ENCODE measurements around the gene RICTOR. TPM values are rescaled to one million over a fixed set of nuclear protein-coding genes. Genes with fewer than 3 reads are reported as not detected.

RICTOR gene, protein sequence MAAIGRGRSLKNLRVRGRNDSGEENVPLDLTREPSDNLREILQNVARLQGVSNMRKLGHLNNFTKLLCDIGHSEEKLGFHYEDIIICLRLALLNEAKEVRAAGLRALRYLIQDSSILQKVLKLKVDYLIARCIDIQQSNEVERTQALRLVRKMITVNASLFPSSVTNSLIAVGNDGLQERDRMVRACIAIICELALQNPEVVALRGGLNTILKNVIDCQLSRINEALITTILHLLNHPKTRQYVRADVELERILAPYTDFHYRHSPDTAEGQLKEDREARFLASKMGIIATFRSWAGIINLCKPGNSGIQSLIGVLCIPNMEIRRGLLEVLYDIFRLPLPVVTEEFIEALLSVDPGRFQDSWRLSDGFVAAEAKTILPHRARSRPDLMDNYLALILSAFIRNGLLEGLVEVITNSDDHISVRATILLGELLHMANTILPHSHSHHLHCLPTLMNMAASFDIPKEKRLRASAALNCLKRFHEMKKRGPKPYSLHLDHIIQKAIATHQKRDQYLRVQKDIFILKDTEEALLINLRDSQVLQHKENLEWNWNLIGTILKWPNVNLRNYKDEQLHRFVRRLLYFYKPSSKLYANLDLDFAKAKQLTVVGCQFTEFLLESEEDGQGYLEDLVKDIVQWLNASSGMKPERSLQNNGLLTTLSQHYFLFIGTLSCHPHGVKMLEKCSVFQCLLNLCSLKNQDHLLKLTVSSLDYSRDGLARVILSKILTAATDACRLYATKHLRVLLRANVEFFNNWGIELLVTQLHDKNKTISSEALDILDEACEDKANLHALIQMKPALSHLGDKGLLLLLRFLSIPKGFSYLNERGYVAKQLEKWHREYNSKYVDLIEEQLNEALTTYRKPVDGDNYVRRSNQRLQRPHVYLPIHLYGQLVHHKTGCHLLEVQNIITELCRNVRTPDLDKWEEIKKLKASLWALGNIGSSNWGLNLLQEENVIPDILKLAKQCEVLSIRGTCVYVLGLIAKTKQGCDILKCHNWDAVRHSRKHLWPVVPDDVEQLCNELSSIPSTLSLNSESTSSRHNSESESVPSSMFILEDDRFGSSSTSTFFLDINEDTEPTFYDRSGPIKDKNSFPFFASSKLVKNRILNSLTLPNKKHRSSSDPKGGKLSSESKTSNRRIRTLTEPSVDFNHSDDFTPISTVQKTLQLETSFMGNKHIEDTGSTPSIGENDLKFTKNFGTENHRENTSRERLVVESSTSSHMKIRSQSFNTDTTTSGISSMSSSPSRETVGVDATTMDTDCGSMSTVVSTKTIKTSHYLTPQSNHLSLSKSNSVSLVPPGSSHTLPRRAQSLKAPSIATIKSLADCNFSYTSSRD (N-terminal part only)
- total RNA-seq = 71.8 TPM

DNA sequence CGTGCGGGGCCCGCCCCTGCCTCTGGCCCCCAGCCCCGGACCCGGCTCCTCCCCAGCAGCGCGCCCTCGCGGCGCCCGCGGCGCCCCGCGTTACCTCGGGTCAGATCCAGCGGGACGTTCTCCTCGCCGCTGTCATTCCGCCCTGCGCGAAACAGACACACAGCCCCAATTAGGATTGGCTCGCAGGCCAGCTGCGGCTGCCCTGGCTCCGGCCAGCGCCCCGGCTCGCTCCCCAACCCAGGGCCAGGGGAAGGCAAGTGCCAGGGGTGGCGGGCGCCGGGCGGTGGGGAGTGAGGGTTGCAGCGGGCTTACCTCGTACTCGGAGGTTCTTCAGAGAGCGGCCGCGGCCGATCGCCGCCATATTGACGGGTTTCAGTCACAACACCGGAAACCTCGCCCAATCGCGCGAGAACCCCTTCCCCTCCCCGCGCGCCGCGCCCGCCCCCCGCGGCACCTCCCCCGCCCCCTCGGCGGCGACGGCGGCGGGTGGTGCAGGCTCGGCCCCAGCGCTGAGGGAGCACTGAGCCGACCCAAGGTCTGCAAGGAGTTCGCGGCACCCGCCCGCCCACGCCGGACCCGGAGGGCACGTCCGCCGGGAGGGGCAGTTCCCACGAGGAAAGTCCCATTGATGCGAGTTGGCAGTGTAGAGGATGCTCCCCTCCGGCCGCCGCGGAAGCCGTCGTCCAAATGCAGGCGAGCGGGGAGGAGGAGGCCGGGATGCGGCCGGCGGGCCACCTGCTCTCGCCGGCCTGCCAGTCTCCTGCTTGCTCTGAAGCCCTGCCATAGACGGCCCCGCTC lies at the start of gene RICTOR:
TSS of gene RICTOR (minus strand) at position 383 of the 798 bp plus-strand sequence. CDS start at position 361, 22 bp downstream.
- DNase-seq (ENCODE audit: low spot score) (peak; percentile 95), ATAC-seq (peak; percentile 94)
- intact Hi-C loops (cut with DNase I) = no loop called here

DNA sequence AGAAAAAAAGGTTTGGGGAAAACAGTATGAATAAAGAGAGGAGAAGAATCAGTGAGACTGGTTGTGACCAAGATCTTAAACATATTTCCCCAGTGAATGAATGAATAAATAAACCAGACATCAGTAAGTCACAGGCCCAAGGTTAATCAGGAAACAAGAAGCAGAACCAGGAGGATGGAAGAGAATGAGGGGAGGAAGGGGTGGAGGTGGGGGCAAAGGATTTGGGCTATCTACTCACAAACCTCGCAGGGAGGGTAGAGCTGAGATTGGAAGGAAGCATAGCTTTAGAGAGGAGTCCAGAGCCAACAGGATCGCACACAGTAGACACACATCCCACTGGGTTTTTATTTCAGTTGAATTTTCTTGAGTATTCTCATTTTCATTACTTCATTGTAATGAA lies 47.7 kb upstream of the RICTOR start:
- DNase-seq (ENCODE audit: low spot score) (no peak), ATAC-seq (no peak)
- intact Hi-C loops (cut with DNase I) = no loop called here

DNA sequence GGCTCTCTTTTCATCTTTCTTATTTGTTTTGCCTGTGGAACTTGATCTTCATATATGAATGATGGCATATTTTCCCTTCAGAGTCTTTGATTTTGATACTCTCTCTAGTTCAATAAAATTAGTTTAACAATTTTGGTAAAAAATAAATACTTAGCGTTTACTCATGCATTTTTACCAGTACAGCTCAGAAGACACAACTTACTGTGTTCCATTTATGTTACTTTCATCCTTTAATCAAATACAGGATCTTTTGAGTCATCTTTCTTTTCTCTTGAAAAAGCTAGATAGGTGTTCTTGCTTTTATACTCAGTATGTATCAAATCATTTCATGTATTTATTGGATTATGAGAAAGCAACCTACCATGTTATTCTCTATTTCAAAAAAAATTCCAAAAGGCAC lies 47.1 kb upstream of the RICTOR start:
- ATAC-seq (no peak), DNase-seq (ENCODE audit: low spot score) (no peak)
- intact Hi-C loops (cut with DNase I) = no loop called here

DNA sequence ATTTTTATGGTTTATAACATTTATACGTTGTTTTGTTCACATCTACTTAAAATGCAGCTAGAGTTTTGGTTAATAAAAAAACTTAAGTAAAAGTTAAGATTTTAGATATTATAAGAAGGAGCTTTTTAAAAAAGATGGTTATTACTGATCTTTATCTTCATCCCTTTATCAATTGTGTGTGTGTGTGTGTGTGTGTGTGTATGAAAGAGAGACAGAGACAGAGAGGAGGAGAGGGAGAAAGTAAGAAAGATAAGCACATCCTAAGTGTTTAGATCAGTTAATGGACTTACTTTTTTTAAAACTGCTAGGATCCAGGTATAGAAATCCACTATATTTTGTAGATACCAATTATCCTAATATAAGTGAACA lies 45.8 kb upstream of the RICTOR start:
- DNase-seq (ENCODE audit: low spot score) = no peak
- ATAC-seq = no peak
- intact Hi-C loops (cut with DNase I) = no loop called here

DNA sequence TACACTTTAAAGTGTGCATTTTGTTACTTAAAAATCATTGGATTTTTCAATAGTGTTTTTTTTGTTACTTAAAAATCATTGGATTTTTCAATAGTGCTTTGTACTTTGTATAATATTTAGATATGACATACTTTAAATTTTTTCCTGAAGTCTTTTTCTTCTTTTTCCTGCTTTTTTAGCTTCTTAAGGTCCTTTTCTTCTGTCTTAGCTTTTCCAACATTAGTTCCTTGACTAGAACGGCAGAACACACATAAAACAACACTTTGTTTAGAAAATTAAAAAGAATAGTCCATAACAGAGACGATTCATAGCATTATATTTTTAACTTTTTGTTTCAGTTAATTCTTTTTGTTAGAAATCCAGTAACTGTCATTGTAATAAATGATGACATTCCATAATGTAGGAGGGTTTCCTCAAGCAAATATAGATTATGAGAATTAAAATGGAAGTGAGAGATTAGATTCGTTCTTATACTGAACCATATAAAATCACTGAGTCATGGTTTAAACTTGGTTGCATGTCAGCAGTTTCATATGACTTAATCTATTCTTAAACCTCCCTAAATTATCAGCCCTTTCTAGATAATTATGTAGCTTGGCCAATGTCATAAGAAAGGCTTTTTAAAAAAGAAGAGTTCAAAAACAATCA lies 45.3 kb upstream of the RICTOR start:
- no peak for DNase-seq (ENCODE audit: low spot score)

DNA sequence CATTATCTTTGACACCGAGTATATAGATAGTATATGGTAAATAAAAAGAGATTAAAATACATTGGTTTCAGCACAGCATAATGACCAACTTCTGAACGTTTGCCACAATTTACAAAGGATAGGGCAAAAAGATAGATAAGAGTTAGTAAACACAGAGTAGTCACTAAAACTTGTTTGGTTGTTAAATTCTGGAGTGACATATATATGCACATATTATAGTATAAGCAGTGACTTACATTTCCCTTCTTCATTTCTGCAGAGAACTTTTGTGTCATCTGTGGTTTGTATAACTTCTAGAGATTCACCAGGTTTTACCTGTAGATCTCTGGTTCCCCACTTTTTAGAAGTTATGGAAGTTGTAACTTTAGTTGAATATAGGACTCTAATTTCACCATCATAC lies 44.4 kb upstream of the RICTOR start:
- DNase-seq (ENCODE audit: low spot score) = no peak
- ATAC-seq = no peak
- intact Hi-C loops (cut with DNase I) = no loop called here

More for the DNA sequence above, 45.3 kb upstream of the RICTOR start:
- ATAC-seq = no peak
- intact Hi-C loops (cut with DNase I) = no loop called here

DNA sequence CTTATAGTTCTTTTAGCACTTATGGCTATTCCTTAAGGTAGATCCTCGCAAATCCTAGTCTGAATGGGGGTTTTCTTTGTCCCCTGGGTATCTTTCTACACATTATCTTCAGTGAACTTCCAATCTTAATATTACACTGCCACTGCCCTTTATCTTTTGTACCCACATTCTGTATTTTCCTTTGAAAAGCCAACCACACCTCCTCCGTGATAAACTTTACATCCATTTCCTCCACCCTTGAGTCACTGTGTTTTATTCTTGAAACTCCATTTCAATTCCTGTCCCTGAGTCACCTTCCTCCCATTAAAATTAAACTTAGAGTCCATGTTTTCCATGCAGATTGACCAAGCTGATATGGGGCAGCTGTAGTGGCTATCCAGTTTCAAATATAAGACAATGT lies 43.2 kb upstream of the RICTOR start:
- ATAC-seq (no peak), DNase-seq (ENCODE audit: low spot score) (no peak)
- intact Hi-C loops (cut with DNase I) = no loop called here

DNA sequence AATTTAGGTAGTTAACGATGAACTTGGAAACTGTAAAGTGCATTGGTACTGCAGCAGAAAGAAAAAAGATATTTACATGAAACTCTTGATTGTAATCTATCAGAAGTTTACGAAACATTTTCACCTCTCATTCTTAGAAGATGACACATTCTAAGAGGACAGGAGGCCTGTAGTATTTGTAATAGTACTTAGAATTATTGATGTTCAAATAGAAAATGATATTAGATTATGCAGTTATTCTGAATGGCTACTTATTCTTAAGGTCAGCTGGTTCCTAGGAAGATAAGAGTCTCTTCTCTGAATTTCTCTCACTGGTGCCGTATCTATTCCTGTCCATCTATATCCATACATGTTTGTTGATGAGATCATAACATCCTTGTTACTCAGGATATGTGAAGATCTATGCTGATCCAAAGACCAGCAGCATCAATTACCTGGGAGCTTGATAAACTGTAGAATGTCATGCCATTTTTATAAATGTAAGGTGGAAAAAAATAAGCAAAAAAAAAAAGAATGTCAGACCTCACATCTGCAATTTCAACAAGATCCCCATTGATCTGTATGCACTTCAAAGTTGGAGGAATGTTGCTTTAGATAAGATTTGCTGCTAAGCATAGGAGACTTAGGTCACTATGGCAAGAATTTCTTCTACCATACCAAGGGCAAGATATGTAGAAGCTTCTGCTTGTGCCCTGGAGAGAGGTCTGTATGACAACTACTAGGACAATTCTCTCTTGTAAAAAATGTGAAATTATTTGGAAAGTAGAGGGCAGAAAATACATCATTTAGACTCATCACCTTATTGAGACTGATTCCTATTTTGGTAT lies 42.4 kb upstream of the RICTOR start:
- DNase-seq (ENCODE audit: low spot score) (no peak), ATAC-seq (no peak)
- intact Hi-C loops (cut with DNase I) = no loop called here

DNA sequence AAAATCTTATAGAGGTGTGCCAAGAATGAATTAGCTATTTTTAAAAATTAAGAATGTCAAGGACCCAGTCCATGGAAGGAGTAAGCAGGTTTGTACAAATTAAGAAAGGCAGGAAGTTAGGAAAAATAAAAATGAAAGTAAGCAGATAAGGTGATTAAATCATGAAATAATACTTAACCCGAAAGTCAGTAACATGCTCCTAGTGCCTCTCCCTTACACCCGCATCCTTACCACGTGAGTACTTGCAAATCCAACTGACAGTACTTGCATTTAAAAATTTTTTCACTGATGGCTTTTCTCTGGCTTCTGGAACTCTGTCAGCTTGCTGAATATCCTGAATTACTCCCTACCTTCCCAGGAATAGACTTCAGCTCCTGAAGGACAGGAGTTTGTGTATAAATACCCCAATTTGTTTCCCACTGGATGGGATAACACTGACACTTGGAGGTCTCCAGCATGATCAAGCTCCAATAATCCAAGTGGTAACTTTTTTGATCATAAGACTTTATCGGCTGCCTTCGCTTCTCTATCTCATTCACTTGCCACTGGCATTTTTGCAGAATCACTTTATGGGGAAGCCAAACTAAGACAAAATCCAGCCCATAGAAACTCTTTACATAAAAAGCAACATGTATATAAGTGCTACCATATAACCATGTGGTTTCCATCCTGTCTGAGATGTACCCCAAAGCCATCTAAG lies 41.6 kb upstream of the RICTOR start:
- DNase-seq (ENCODE audit: low spot score) = no peak
- no peak for ATAC-seq
- intact Hi-C loops (cut with DNase I) = no loop called here

DNA sequence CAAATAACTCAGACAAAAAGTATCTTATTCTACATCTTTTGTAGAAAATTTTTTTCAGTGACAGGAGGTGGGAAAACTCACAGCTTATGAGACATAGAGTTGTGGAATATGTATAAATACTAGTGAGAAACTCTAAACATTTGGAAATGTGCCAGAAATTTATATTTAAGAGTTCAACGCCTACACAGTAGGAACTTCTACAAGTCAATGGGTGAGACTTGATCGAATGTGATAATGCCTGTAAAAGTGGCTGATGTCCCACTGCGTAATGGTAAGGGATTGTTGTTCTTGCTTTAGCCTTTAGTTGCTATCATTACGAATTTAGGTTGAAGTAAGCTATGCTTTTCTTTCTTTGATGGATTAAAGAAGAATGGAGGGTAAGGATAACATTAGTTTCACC lies 40.0 kb upstream of the RICTOR start:
- DNase-seq (ENCODE audit: low spot score) (no peak), ATAC-seq (no peak)
- intact Hi-C loops (cut with DNase I) = no loop called here

DNA sequence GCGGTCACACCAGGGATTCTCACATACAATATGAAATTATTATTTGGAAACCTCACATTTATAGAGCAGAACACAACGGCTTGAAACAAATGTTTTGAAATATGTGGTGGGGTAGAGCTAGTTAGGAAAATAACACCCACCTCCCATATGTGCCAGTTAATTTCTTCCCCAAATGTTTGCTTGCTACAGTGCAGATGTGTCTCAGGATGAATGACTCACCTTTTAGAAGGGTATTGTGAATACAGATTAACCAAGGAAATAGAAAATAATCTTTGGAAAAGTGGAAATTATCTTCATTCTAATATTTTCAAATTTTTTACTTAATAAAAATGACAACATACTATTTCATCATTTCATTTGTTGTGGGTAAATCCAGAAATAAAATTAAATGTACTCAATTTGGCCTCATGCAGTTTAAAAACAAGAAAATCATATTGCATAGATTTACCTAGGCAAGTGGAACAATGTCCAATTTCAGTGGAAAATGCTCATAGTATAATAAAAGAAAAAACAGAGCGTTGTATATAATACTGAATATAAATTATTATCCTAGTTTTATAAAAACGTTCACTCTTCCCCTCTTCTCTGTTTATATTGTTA lies 39.3 kb upstream of the RICTOR start:
- no peak for ATAC-seq
- intact Hi-C loops (cut with DNase I) = no loop called here
- DNase-seq (ENCODE audit: low spot score) = no peak

DNA sequence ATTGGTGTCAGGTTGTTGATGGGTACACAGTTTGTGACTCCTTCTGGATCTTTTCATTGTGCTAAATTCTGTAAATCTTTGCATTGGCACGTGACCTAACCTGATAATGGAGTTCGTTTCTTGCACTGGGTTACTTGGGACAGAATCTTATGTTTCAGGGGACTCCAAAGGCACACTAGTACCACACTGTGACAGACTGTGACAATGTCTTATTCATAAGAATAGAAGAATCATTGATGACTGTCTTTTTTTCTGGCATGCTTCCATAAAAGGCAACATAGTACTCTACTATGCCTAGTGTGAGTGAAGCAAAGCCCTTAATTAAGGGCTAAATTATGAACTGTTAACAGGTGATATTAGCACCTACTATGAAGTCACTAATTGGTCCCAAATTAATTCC lies 35.4 kb upstream of the RICTOR start:
- ATAC-seq = no peak
- no peak for DNase-seq (ENCODE audit: low spot score)
- intact Hi-C loops (cut with DNase I) = no loop called here

DNA sequence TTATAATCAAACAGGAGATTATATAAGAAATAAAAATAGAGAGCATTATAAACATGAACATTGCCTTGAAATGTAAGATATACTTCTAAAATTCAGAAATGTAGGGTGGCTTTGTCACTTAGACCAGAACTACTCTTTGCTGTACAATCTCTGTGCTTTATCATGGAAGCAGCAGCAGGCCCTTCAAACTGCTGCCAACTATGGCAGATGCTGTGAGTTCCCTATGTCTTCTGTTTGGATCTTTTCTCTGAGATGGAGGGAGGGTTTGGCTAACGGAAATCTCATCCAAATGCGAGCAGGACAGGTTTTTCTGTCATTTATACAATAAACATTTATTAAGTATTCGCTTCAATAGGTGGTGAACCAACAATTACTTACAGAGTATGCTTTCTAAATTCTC lies 34.8 kb upstream of the RICTOR start:
- DNase-seq (ENCODE audit: low spot score) (no peak), ATAC-seq (no peak)
- intact Hi-C loops (cut with DNase I) = no loop called here

DNA sequence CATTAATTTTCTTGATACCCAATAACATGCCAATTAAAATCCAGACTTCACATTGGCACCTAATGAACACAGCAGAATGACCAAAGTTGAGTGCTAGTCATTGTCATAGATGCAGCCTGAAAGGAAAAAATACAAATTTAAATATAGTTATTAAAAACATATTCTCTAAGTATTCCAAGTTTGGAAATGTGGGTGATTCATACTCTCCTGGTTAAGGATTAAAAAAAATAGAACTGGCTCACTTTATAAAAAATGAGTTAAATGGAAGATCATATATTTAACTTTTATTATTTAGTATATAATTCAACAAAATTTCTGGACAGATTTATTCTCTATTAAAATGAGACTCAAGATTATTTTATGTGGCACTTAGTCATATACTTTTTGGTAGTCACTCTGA lies 33.2 kb upstream of the RICTOR start:
- ATAC-seq (no peak), DNase-seq (ENCODE audit: low spot score) (no peak)
- intact Hi-C loops (cut with DNase I) = no loop called here

DNA sequence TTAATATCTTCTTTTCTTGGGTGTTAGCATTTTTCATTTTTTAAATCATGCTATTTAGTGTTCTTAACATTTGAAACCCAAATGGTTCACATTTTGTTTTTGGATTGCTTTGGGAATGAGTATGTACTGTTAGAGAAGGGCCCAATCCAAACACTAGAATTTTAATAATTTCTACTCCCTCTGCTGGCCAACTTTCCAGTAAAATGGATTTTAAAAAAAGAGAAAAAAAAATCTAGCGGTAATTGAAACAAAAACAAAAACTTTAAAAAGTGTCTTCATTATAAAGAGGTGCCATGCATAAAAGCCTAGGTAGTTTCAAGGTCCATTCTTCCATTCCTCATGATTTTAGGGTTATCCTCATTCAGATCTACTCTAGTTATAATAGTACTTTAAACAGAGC lies 32.1 kb upstream of the RICTOR start:
- no peak for DNase-seq (ENCODE audit: low spot score)
- intact Hi-C loops (cut with DNase I) = no loop called here

DNA sequence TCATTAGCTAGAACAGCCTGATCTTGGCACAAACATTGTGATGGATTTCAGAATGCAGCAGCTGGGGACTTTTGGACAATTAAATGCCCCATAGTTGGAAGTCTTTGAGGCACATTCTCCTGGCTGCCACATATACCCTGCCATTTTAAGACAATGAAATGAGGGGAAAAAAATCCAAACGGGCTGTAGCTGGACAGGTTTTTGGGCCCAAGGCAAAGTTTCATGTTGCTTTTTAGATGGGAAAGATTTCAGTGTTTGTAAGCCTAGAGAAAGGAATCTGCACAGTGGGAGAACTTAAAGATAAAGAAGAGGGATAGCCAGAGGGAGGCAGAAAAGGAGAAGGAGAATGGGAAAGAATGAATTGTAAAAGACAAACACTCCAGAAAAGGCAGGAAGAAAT lies 30.0 kb upstream of the RICTOR start:
- ATAC-seq (no peak), DNase-seq (ENCODE audit: low spot score) (no peak)
- intact Hi-C loops (cut with DNase I) = no loop called here

More for the DNA sequence above, 32.1 kb upstream of the RICTOR start:
- no peak for ATAC-seq
